Astrocyte (in vitro differentiated cells and primary cell): ENCODE data around the gene SNX6. TPM values are rescaled to one million over a fixed set of nuclear protein-coding genes. Genes with fewer than 3 reads are reported as not detected.

Experiments used
- DNase-seq: peaks from one replicate; pipeline ENCODE4 v3.0.0-alpha.2; 2010; ENCODE audit warnings: low read depth
- FAIRE-seq: peaks from 2 replicates; lab custom pipeline; 2011; peaks lifted over from hg19 to GRCh38; lab: Jason Lieb, UNC
- H2AFZ ChIP-seq: 2 replicates; pipeline ENCODE4 v1.6.0; 2012; ENCODE audit warnings: low read depth, low read length, inconsistent platforms
- H3K27ac ChIP-seq: 2 replicates; pipeline ENCODE4 v1.5.1; 2011; ENCODE audit warnings: low read depth, low read length, inconsistent platforms
- H3K27me3 ChIP-seq: 2 replicates; pipeline ENCODE4 v1.6.0; 2011; ENCODE audit warnings: low read length, inconsistent platforms; ENCODE audit not compliant: insufficient read depth
- H3K36me3 ChIP-seq: 2 replicates; pipeline ENCODE4 v1.5.1; 2011; ENCODE audit warnings: low read length, inconsistent platforms; ENCODE audit not compliant: insufficient read depth
- H3K4me1 ChIP-seq: 2 replicates; pipeline ENCODE4 v1.5.1; 2011; ENCODE audit warnings: low read length, inconsistent platforms; ENCODE audit not compliant: insufficient read depth
- H3K4me2 ChIP-seq: 2 replicates; pipeline ENCODE4 v1.6.0; 2012; ENCODE audit warnings: low read length, inconsistent platforms
- H3K4me3 ChIP-seq: 2 replicates; pipeline ENCODE4 v1.5.1; 2011; ENCODE audit warnings: low read depth, mild to moderate bottlenecking, low read length, inconsistent platforms; ENCODE audit not compliant: insufficient read depth
- H3K79me2 ChIP-seq: 2 replicates; pipeline ENCODE4 v1.6.0; 2012; ENCODE audit warnings: mild to moderate bottlenecking, low read length, inconsistent platforms; ENCODE audit not compliant: insufficient read depth
- H3K9ac ChIP-seq: 2 replicates; pipeline ENCODE4 v1.6.0; 2012; ENCODE audit warnings: mild to moderate bottlenecking, low read length, inconsistent platforms
- H3K9me3 ChIP-seq: 2 replicates; pipeline ENCODE4 v1.5.1; 2012; ENCODE audit warnings: low read depth, mild to moderate bottlenecking, low read length, inconsistent platforms; ENCODE audit not compliant: insufficient read depth
- H4K20me1 ChIP-seq: 2 replicates; pipeline ENCODE4 v1.6.0; 2012; ENCODE audit warnings: low read length, inconsistent platforms; ENCODE audit not compliant: insufficient read depth
- H3K27ac Mint-ChIP-seq: one replicate; pipeline ENCODE4 v1.8.0; 2021; ENCODE audit warnings: mild to moderate bottlenecking, mixed read lengths; ENCODE audit not compliant: unreplicated experiment
- H3K27me3 Mint-ChIP-seq: one replicate; pipeline ENCODE4 v1.8.0; 2021; ENCODE audit warnings: low read depth, mixed read lengths; ENCODE audit not compliant: unreplicated experiment
- H3K36me3 Mint-ChIP-seq: one replicate; pipeline ENCODE4 v1.8.0; 2021; ENCODE audit warnings: low read depth, mixed read lengths; ENCODE audit not compliant: unreplicated experiment
- H3K4me1 Mint-ChIP-seq: one replicate; pipeline ENCODE4 v1.8.0; 2021; ENCODE audit warnings: low read depth, mixed read lengths; ENCODE audit not compliant: unreplicated experiment
- H3K4me3 Mint-ChIP-seq: one replicate; pipeline ENCODE4 v1.8.0; 2021; ENCODE audit warnings: mild to moderate bottlenecking, moderate library complexity, mixed read lengths; ENCODE audit not compliant: unreplicated experiment
- H3K9me3 Mint-ChIP-seq: one replicate; pipeline ENCODE4 v1.8.0; 2021; ENCODE audit warnings: mild to moderate bottlenecking, mixed read lengths; ENCODE audit not compliant: unreplicated experiment
- CTCF ChIP-seq: IDR thresholded peaks from 2 replicates; pipeline ENCODE4 v1.5.1; 2011; ENCODE audit warnings: low read depth, mild to moderate bottlenecking, inconsistent platforms, low read length, moderate library complexity; ENCODE audit not compliant: insufficient read depth
- EZH2 ChIP-seq: IDR thresholded peaks from 2 replicates; pipeline ENCODE4 v1.6.1; 2012; ENCODE audit warnings: mild to moderate bottlenecking, low read length, inconsistent platforms; ENCODE audit not compliant: insufficient read depth
- total RNA-seq: library from RNA; stranded (reverse); gene quantifications from 2 replicates; pipeline ENCODE4 v1.2.1, GENCODE V29; 2021

Gene SNX6
- total RNA-seq, 1 donor from 2014 or later, result 111 TPM

GRCh38 chr14:34678306-34678705, 48.4 kb upstream of the SNX6 start:
- peak overlapping the region; percentile 15 for H2AFZ ChIP-seq
- no peak overlapping the region for H3K4me3 Mint-ChIP-seq
- no peak for FAIRE-seq
- H3K4me1 ChIP-seq, result peaks cover 12% of the 10 kb centered on the region
- no peaks in the 10 kb centered on the region for H3K27me3 ChIP-seq
- peak overlapping the region; percentile 75 for H3K9ac ChIP-seq
- H3K36me3 ChIP-seq, result no peaks in the 10 kb centered on the region
- peak overlapping the region; percentile 77 for H3K4me2 ChIP-seq
- H3K9me3 ChIP-seq, result no peaks in the 10 kb centered on the region
- peak overlapping the region; percentile 73 for H3K27ac Mint-ChIP-seq
- H3K4me1 Mint-ChIP-seq, result peaks cover 18% of the 10 kb centered on the region
- no peaks in the 10 kb centered on the region for H3K27me3 Mint-ChIP-seq
- no peaks in the 10 kb centered on the region for H3K9me3 Mint-ChIP-seq
- no peaks in the 10 kb centered on the region for H3K36me3 Mint-ChIP-seq
- H3K27ac ChIP-seq, result peak overlapping the region; percentile 82
- no peak for TF ChIP-seq EZH2
- TF ChIP-seq CTCF, result no peak
- no peaks in the 10 kb centered on the region for H3K79me2 ChIP-seq
- H3K4me3 ChIP-seq, result peak overlapping the region; percentile 15
- H4K20me1 ChIP-seq, result no peaks in the 10 kb centered on the region
- peak; percentile 73 for DNase-seq

GRCh38 chr14:34676516-34677211, 46.7 kb upstream of the SNX6 start:
- no peaks in the 10 kb centered on the region for H3K27me3 ChIP-seq
- no peaks in the 10 kb centered on the region for H3K36me3 ChIP-seq
- DNase-seq, result no peak
- H3K4me1 Mint-ChIP-seq, result peaks cover 10% of the 10 kb centered on the region
- H3K9me3 ChIP-seq, result no peaks in the 10 kb centered on the region
- peaks cover 12% of the 10 kb centered on the region for H3K4me1 ChIP-seq
- no peak for FAIRE-seq
- no peaks in the 10 kb centered on the region for H4K20me1 ChIP-seq
- no peak overlapping the region for H3K9ac ChIP-seq
- H3K36me3 Mint-ChIP-seq, result no peaks in the 10 kb centered on the region
- H3K4me3 ChIP-seq, result no peak overlapping the region
- H2AFZ ChIP-seq, result peak overlapping the region; percentile 0
- H3K27ac ChIP-seq, result no peak overlapping the region
- no peak overlapping the region for H3K4me3 Mint-ChIP-seq
- no peak overlapping the region for H3K27ac Mint-ChIP-seq
- TF ChIP-seq EZH2, result no peak
- no peak for TF ChIP-seq CTCF
- H3K4me2 ChIP-seq, result no peak overlapping the region
- H3K79me2 ChIP-seq, result no peaks in the 10 kb centered on the region
- H3K27me3 Mint-ChIP-seq, result no peaks in the 10 kb centered on the region
- no peaks in the 10 kb centered on the region for H3K9me3 Mint-ChIP-seq

- Histone ChIP-seq H2AFZ (no peak overlapping the region), H4K20me1 (no peaks in the 10 kb centered on the region), H3K36me3 (no peaks in the 10 kb centered on the region), H3K4me2 (no peak overlapping the region), H3K79me2 (no peaks in the 10 kb centered on the region), H3K27me3 (no peaks in the 10 kb centered on the region), H3K27ac (no peak overlapping the region), H3K9ac (no peak overlapping the region), H3K4me1 (peaks cover 10% of the 10 kb centered on the region), H3K9me3 (no peaks in the 10 kb centered on the region), H3K4me3 (no peak overlapping the region)
- Mint-ChIP-seq H3K4me1 (peaks cover 10% of the 10 kb centered on the region), H3K4me3 (no peak overlapping the region), H3K27ac (no peak overlapping the region), H3K36me3 (no peaks in the 10 kb centered on the region), H3K9me3 (no peaks in the 10 kb centered on the region), H3K27me3 (no peaks in the 10 kb centered on the region)
- no peak for FAIRE-seq
- DNase-seq, result no peak
- TF ChIP-seq EZH2 (no peak), CTCF (no peak)
These were observed 43.8 kb upstream of the SNX6 start for GRCh38 chr14:34673702-34674101.
